ENCODE measurements around the gene MARCKSL1. TPM values are rescaled to one million over a fixed set of nuclear protein-coding genes. Genes with fewer than 3 reads are reported as not detected.

Gene MARCKSL1
- total RNA-seq, 2 experiments from 2014 or later: 120 to 288 TPM

- H2AFZ ChIP-seq (ENCODE audit: low read length): no peak overlapping the region
- POLR2A ChIA-PET: no interaction called here
- H3K9me3 ChIP-seq (ENCODE audit: low read length): no peaks in the 10 kb centered on the region
- intact Hi-C loops (cut with micrococcal nuclease; ENCODE audit: unreplicated experiment): loop anchor here (5.0 kb wide), 2 partner anchors 73 to 478 kb away; partner anchors contain the start of genes S100PBP and YARS1
- CTCF ChIA-PET (ENCODE audit: unreplicated experiment): no interaction called here
- H3K4me2 ChIP-seq (ENCODE audit: low read length): no peak overlapping the region
- no peak overlapping the region for H3K27ac ChIP-seq (ENCODE audit: low read depth, low read length, poor library complexity, severe bottlenecking)
- no peak for TF ChIP-seq EZH2phosphoT487 (IDR thresholded peaks at IDR 0.05; ENCODE audit: borderline replicate concordance, low read depth, low read length)
- no peak for TF ChIP-seq CTCF (conservative IDR thresholded peaks at IDR 0.05; ENCODE audit: low read length)
- peaks cover 28% of the 10 kb centered on the region for H3K4me1 ChIP-seq (ENCODE audit: insufficient read depth, low read length, poor library complexity, severe bottlenecking)
- peaks cover 6% of the 10 kb centered on the region for H3K36me3 ChIP-seq (ENCODE audit: insufficient read depth, low read length)
- no TSS peak for BruUV-seq (replicated peaks)
- peaks cover 9% of the 10 kb centered on the region for H3K79me2 ChIP-seq (ENCODE audit: insufficient read depth, low read depth, low read length)
- DNase-seq (ENCODE audit: low spot score): no peak
- peaks cover 4% of the 10 kb centered on the region for H4K20me1 ChIP-seq (ENCODE audit: insufficient read depth, low read length)
- no peak overlapping the region for H3K4me3 ChIP-seq (ENCODE audit: low read depth, low read length, poor library complexity, severe bottlenecking)
- no peaks in the 10 kb centered on the region for H3K9me2 ChIP-seq (ENCODE audit: insufficient read depth, low read length)
These were observed 3.4 kb upstream of the MARCKSL1 start for GRCh38 chr1:32339363-32339978.

GRCh38 chr1:32338637-32339145 lies 2.7 kb upstream of the MARCKSL1 start:
- BruUV-seq (replicated peaks): no TSS peak
- DNase-seq (ENCODE audit: low spot score): no peak
- Histone ChIP-seq H4K20me1 (ENCODE audit: insufficient read depth, low read length) (peaks cover 10% of the 10 kb centered on the region), H3K9me3 (ENCODE audit: low read length) (no peaks in the 10 kb centered on the region), H3K4me1 (ENCODE audit: insufficient read depth, low read length, poor library complexity, severe bottlenecking) (peaks cover 35% of the 10 kb centered on the region), H3K36me3 (ENCODE audit: insufficient read depth, low read length) (peaks cover 14% of the 10 kb centered on the region), H3K4me2 (ENCODE audit: low read length) (peak overlapping the region; percentile 99; the same call in 1 of the 2 replicates), H2AFZ (ENCODE audit: low read length) (no peak overlapping the region), H3K27ac (ENCODE audit: low read depth, low read length, poor library complexity, severe bottlenecking) (no peak overlapping the region), H3K9me2 (ENCODE audit: insufficient read depth, low read length) (no peaks in the 10 kb centered on the region), H3K4me3 (ENCODE audit: low read depth, low read length, poor library complexity, severe bottlenecking) (no peak overlapping the region), H3K79me2 (ENCODE audit: insufficient read depth, low read depth, low read length) (peaks cover 17% of the 10 kb centered on the region)
- intact Hi-C loops (cut with micrococcal nuclease; ENCODE audit: unreplicated experiment): loop anchor here (5.0 kb wide), 2 partner anchors 74 to 479 kb away; partner anchors contain the start of genes S100PBP and YARS1
- ChIA-PET POLR2A (no interaction called here), CTCF (ENCODE audit: unreplicated experiment) (no interaction called here)
- TF ChIP-seq CTCF (conservative IDR thresholded peaks at IDR 0.05; ENCODE audit: low read length) (no peak), EZH2phosphoT487 (IDR thresholded peaks at IDR 0.05; ENCODE audit: borderline replicate concordance, low read depth, low read length) (no peak)
